ENCODE measurements around the gene SMU1. TPM values are rescaled to one million over a fixed set of nuclear protein-coding genes. Genes with fewer than 3 reads are reported as not detected.
A peak's percentile ranks its signal among the peaks of the same experiment; 100 is the strongest.

SMU1 gene
- total and polyA plus RNA-seq, 3 experiments from 2014 or later = 21.2 to 27.6 (median 27.5) TPM

- H3K4me1 Mint-ChIP-seq = peaks cover 10 to 19% (median 19%) of the 10 kb centered on the region in 3 donors
- H3K9me3 ChIP-seq (ENCODE audit: low read length) = no peaks in the 10 kb centered on the region
- peaks cover 29% of the 10 kb centered on the region for H3K4me1 ChIP-seq (ENCODE audit: insufficient read depth, low read length)
- peaks cover 5 to 8% of the 10 kb centered on the region in 2 donors for H3K27me3 Mint-ChIP-seq
- ChIA-PET POLR2A (no interaction called here), CTCF (interaction anchor here (0.7 to 1.2 kb wide), 6 partner anchors 84 to 144 kb away, joined by 3 to 7 read pairs (median 3); partner anchors contain the start of gene B4GALT1)
- H3K4me3 ChIP-seq (ENCODE audit: low read length) = no peak overlapping the region
- H3K27me3 ChIP-seq (ENCODE audit: insufficient read depth, low read length, poor library complexity, severe bottlenecking) = no peaks in the 10 kb centered on the region
- no peaks in the 10 kb centered on the region for H3K36me3 ChIP-seq (ENCODE audit: insufficient read depth, low read length)
- peak in 1 of 5 donors; percentile 26 for DNase-seq
- no peak overlapping the region for H3K27ac ChIP-seq (ENCODE audit: low read depth, low read length)
- no peaks in the 10 kb centered on the region for H3K9me3 Mint-ChIP-seq
- H3K27ac Mint-ChIP-seq = peak overlapping the region in 7 of 8 donors; percentile 6 to 81 (median 55)
- H3K36me3 Mint-ChIP-seq = no peaks in the 10 kb centered on the region
- H3K4me3 Mint-ChIP-seq = peak overlapping the region; percentile 6 to 70 (median 49)
Observed at GRCh38 chr9:33082538-33083326, 6.3 kb upstream of the SMU1 start.

GRCh38 chr9:33082128-33082527 is 5.7 kb upstream of the SMU1 start:
- Mint-ChIP-seq H3K9me3 (no peaks in the 10 kb centered on the region), H3K4me3 (peak overlapping the region; percentile 6 to 70 (median 49)), H3K27ac (peak overlapping the region in 7 of 8 donors; percentile 6 to 81 (median 55)), H3K4me1 (peaks cover 10 to 22% (median 21%) of the 10 kb centered on the region in 3 donors), H3K36me3 (no peaks in the 10 kb centered on the region), H3K27me3 (peaks cover 5 to 8% of the 10 kb centered on the region in 2 donors)
- Histone ChIP-seq H3K4me3 (ENCODE audit: low read length) (no peak overlapping the region), H3K4me1 (ENCODE audit: insufficient read depth, low read length) (peaks cover 32% of the 10 kb centered on the region), H3K27ac (ENCODE audit: low read depth, low read length) (no peak overlapping the region), H3K27me3 (ENCODE audit: insufficient read depth, low read length, poor library complexity, severe bottlenecking) (no peaks in the 10 kb centered on the region), H3K36me3 (ENCODE audit: insufficient read depth, low read length) (no peaks in the 10 kb centered on the region), H3K9me3 (ENCODE audit: low read length) (no peaks in the 10 kb centered on the region)
- DNase-seq = peak in 1 of 5 donors; percentile 41
- POLR2A ChIA-PET = no interaction called here
- CTCF ChIA-PET = interaction anchor here (0.7 to 1.2 kb wide), 6 partner anchors 85 to 144 kb away, joined by 3 to 7 read pairs (median 3); partner anchors contain the start of gene B4GALT1

- POLR2A ChIA-PET = no interaction called here
- Histone ChIP-seq H3K36me3 (ENCODE audit: insufficient read depth, low read length) (no peaks in the 10 kb centered on the region), H3K9me3 (ENCODE audit: low read length) (no peaks in the 10 kb centered on the region), H3K27ac (ENCODE audit: low read depth, low read length) (no peak overlapping the region), H3K27me3 (ENCODE audit: insufficient read depth, low read length, poor library complexity, severe bottlenecking) (no peaks in the 10 kb centered on the region), H3K4me1 (ENCODE audit: insufficient read depth, low read length) (peaks cover 33% of the 10 kb centered on the region), H3K4me3 (ENCODE audit: low read length) (no peak overlapping the region)
- peak; percentile 30 to 76 (median 68) for DNase-seq
- Mint-ChIP-seq H3K4me3 (no peak overlapping the region), H3K36me3 (peaks cover 0 to 4% (median 0%) of the 10 kb centered on the region in 3 donors), H3K27me3 (peaks cover 5 to 8% of the 10 kb centered on the region in 2 donors), H3K9me3 (no peaks in the 10 kb centered on the region), H3K4me1 (peaks cover 17 to 29% (median 26%) of the 10 kb centered on the region in 3 donors), H3K27ac (no peak overlapping the region)
- CTCF ChIA-PET = interaction anchor here (0.7 to 3.1 kb wide), 7 partner anchors 14 to 145 kb away, joined by 3 to 24 read pairs (median 4); partner anchors contain the start of gene B4GALT1
Observed at GRCh38 chr9:33081128-33081851, 4.8 kb upstream of the SMU1 start.

DNA sequence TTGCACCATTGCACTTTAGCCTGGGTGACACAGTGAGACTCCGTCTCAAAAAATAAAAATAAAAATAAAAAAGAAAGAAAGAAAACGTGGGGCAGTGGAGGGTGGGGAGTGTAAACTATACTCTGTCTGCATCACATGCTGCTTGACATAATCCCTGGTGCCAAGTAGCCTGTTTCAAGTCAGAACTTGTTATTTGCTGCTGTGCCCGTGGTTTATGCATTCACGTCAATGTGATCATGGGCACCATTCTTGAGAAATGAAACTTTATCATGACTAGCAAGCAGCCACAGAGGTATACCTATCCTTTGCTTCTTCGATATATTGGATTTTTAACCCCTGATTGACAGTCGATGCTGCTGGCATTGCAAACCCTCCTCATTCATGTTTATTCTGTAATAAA is 4.1 kb upstream of the SMU1 start:
- ChIA-PET CTCF (interaction anchor here (0.7 to 3.1 kb wide), 3 partner anchors 13 to 146 kb away, joined by 3 to 24 read pairs (median 5); partner anchors contain the start of gene B4GALT1), POLR2A (no interaction called here)
- DNase-seq = no peak
- H3K36me3 ChIP-seq (ENCODE audit: insufficient read depth, low read length) = no peaks in the 10 kb centered on the region
- no peak overlapping the region for H3K27ac ChIP-seq (ENCODE audit: low read depth, low read length)
- no peaks in the 10 kb centered on the region for H3K27me3 ChIP-seq (ENCODE audit: insufficient read depth, low read length, poor library complexity, severe bottlenecking)
- no peak overlapping the region for H3K4me3 Mint-ChIP-seq
- no peak overlapping the region for H3K4me3 ChIP-seq (ENCODE audit: low read length)
- peaks cover 5 to 8% of the 10 kb centered on the region in 2 donors for H3K27me3 Mint-ChIP-seq
- H3K27ac Mint-ChIP-seq = peak overlapping the region in 1 of 8 donors; percentile 55
- no peaks in the 10 kb centered on the region for H3K9me3 ChIP-seq (ENCODE audit: low read length)
- H3K4me1 Mint-ChIP-seq = peaks cover 23 to 35% (median 32%) of the 10 kb centered on the region in 3 donors
- H3K36me3 Mint-ChIP-seq = peaks cover 0 to 10% (median 0%) of the 10 kb centered on the region in 3 donors
- peaks cover 37% of the 10 kb centered on the region for H3K4me1 ChIP-seq (ENCODE audit: insufficient read depth, low read length)
- H3K9me3 Mint-ChIP-seq = no peaks in the 10 kb centered on the region

DNA sequence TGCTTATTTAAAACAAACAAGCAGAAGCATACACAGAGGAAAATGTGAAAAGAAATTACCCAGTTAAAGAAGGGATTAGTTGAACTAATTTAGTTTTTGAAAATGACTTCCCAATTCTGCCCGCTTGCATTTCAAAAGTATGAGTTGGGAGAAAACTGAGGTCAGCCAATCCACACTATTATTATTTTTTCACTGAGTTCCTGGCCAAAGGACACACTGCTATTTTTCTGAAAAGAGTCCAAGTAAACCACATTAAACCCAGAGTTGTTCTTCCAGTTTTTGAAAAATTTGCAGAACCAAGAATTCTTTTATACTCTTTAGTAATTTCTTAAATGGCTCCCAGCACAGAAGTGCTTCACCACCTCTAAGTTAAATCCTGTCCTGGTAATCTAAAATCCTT is 7.5 kb downstream of the SMU1 start:
- H3K4me3 ChIP-seq (ENCODE audit: low read length) = no peak overlapping the region

GRCh38 chr9:33065157-33066076 is 11.1 kb downstream of the SMU1 start:
- ChIA-PET POLR2A (no interaction called here), CTCF (no interaction called here)
- Mint-ChIP-seq H3K4me3 (no peak overlapping the region), H3K36me3 (peaks cover 0 to 87% (median 22%) of the 10 kb centered on the region in 3 donors), H3K27ac (peak overlapping the region in 4 of 8 donors; percentile 3 to 78 (median 56)), H3K4me1 (peaks cover 8 to 16% (median 15%) of the 10 kb centered on the region in 3 donors), H3K27me3 (no peaks in the 10 kb centered on the region), H3K9me3 (no peaks in the 10 kb centered on the region)
- Histone ChIP-seq H3K4me1 (ENCODE audit: insufficient read depth, low read length) (no peaks in the 10 kb centered on the region), H3K27me3 (ENCODE audit: insufficient read depth, low read length, poor library complexity, severe bottlenecking) (no peaks in the 10 kb centered on the region), H3K27ac (ENCODE audit: low read depth, low read length) (no peak overlapping the region), H3K36me3 (ENCODE audit: insufficient read depth, low read length) (peaks cover 47% of the 10 kb centered on the region), H3K9me3 (ENCODE audit: low read length) (no peaks in the 10 kb centered on the region), H3K4me3 (ENCODE audit: low read length) (no peak overlapping the region)
- DNase-seq = no peak

More for the DNA sequence above, 7.5 kb downstream of the SMU1 start:
- H3K27ac Mint-ChIP-seq = peak overlapping the region in 1 of 8 donors; percentile 66
- H3K9me3 Mint-ChIP-seq = no peaks in the 10 kb centered on the region
- Histone ChIP-seq H3K27me3 (ENCODE audit: insufficient read depth, low read length, poor library complexity, severe bottlenecking) (no peaks in the 10 kb centered on the region), H3K4me1 (ENCODE audit: insufficient read depth, low read length) (no peaks in the 10 kb centered on the region), H3K9me3 (ENCODE audit: low read length) (no peaks in the 10 kb centered on the region), H3K27ac (ENCODE audit: low read depth, low read length) (no peak overlapping the region), H3K36me3 (ENCODE audit: insufficient read depth, low read length) (peaks cover 59% of the 10 kb centered on the region)
- POLR2A ChIA-PET = no interaction called here
- peaks cover 0 to 1% of the 10 kb centered on the region in 2 donors for H3K27me3 Mint-ChIP-seq
- peaks cover 0 to 86% (median 20%) of the 10 kb centered on the region in 3 donors for H3K36me3 Mint-ChIP-seq
- CTCF ChIA-PET = no interaction called here
- H3K4me1 Mint-ChIP-seq = peaks cover 24 to 49% (median 47%) of the 10 kb centered on the region in 3 donors
- no peak for DNase-seq
- no peak overlapping the region for H3K4me3 Mint-ChIP-seq

DNA sequence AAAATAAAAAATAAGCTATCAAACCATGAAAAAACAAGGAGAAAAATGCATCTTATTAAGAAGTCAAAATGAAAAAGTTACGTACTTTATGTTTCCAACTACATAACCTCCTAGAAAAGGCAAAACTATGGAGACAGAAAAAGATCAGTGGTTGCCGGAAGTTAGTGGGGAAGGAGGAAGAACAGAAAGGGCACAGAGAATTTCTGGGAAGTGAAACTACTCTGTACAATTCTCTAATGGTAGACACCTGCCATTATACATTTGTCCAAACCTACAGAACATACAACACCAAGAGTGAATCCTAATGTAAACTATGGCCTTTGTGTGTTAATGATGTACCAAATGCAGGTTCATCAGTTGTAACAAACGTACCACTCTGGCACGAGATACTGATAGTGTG is 25.3 kb downstream of the SMU1 start:
- Histone ChIP-seq H3K4me3 (ENCODE audit: low read length) (no peak overlapping the region), H3K9me3 (ENCODE audit: low read length) (no peaks in the 10 kb centered on the region), H3K27me3 (ENCODE audit: insufficient read depth, low read length, poor library complexity, severe bottlenecking) (no peaks in the 10 kb centered on the region), H3K27ac (ENCODE audit: low read depth, low read length) (no peak overlapping the region), H3K36me3 (ENCODE audit: insufficient read depth, low read length) (peaks cover 13% of the 10 kb centered on the region), H3K4me1 (ENCODE audit: insufficient read depth, low read length) (no peaks in the 10 kb centered on the region)
- H3K36me3 Mint-ChIP-seq = peaks cover 5 to 77% (median 21%) of the 10 kb centered on the region in 3 donors
- H3K4me3 Mint-ChIP-seq = no peak overlapping the region
- no peaks in the 10 kb centered on the region for H3K27me3 Mint-ChIP-seq
- peak overlapping the region in 2 of 8 donors; percentile 26 to 33 for H3K27ac Mint-ChIP-seq
- ChIA-PET POLR2A (no interaction called here), CTCF (no interaction called here)
- H3K9me3 Mint-ChIP-seq = no peaks in the 10 kb centered on the region
- peaks cover 0 to 2% (median 0%) of the 10 kb centered on the region in 3 donors for H3K4me1 Mint-ChIP-seq
- DNase-seq = no peak

All from CD8-positive, alpha-beta memory T cell (primary cell).